HG03354 (cell line): ENCODE measurements around the gene JMJD8.

ENCODE experiments used
- ATAC-seq: cut with Tn5 transposase; IDR thresholded peaks from one replicate; pipeline ENCODE4 v1.9.1; 2021; ENCODE audit warnings: mild to moderate bottlenecking; ENCODE audit not compliant: unreplicated experiment, poor library complexity, severe bottlenecking

The JMJD8 gene

DNA sequence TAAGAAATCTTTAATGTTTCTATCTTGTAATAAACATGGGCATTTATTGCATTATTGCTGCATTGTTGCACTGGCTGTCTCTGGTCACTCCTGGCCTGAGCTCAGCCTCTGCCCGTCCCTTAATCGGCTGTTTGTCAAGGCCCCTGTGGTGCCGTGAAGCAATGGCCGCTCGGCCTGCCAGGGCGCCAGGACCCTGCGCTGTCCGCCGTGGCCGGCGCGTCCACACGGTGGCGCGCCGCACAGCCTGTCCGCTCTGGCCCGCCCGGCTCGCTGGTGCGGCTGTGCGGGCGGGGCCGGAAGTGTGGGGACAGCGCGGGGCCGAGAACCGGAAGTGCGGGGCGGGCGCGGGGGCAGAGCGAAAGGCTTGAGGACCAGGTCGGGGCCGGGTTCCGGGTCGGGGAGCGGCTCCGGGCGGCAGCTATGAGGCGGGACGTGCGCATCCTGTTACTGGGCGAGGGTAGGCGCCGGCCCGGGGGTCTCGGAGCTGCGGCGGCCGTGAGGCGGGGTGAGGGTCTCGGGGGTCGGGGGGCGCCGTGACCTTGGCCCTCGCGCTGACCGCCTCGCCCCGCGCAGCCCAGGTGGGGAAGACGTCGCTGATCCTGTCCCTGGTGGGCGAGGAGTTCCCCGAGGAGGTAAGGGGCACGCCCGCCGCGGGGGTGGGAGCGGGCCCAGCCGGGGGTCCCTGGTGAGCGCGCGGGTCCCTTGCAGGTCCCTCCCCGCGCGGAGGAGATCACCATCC lies 16.2 kb downstream of the JMJD8 start, which contains the start of gene RHOT2:
RHOT2 (plus strand) TSS at position 353 of the 739 bp plus-strand sequence; CDS start at position 421, 68 bp downstream.
- peak; percentile 88 for ATAC-seq

DNA sequence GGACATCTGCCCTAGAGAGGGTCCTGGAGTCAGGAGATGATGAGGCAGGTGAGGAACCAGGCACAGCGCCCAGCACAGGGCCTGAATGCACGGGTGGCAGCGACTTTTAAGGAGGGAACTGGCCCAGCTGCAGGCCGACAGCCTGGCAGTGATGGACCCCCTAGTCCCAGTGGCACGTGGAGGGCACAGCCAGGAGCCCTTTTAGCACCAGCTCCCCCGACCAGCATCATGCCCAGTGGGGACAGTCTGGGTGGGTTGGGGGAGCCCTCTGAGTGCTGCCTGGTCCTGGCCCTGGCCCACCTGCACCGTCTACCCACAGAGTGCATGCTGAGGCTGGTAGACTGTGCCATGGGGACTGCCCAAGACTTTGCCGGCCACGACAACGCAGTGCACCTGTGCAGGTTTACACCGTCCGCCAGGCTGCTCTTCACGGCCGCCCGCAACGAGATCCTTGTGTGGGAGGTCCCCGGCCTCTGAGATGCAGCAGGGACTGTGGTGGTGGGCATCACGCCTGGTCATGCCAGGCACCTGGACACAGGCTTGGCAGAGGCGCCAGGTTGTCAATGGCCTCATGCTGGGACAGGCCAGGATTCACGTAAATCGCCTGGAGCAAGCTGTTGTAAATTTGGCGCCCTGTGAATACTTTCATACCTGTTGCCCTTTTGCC lies 16.9 kb downstream of the JMJD8 start:
- ATAC-seq = no peak

DNA sequence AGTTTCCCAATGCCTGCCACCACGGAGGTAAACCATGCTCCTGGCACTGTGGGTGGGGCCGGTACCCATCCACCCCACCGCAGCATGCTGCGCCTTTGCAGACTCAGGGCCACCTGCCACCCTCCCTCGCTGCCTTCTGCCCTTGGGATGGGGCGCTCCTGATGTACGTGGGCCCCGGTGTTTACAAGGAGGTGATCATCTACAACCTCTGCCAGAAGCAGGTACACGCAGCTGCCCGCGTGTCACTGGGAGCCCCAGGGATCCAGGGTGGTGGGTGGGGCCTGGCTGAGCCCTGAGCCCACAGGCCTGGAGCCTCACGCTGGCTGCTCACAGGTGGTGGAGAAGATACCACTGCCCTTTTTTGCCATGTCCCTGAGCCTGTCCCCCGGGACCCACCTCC lies 17.6 kb downstream of the JMJD8 start:
- ATAC-seq = no peak

DNA sequence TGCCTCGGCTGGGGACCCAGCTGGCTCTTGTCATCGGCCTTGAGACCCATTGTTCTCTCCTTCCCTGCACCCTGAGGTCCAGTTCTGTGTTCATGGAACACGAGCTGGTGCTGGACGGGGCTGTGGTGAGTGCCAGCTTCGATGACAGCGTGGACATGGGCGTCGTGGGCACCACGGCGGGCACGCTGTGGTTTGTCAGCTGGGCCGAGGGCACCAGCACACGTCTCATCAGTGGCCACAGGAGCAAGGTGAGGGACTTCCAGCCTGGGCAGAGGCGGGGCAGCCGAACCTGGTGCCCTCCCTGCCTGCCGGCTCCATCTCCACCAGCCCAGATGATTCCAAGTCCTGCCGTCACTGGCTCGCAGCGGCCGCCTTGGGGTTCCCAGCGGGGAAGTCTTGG lies 21.5 kb downstream of the JMJD8 start:
- no peak for ATAC-seq

DNA sequence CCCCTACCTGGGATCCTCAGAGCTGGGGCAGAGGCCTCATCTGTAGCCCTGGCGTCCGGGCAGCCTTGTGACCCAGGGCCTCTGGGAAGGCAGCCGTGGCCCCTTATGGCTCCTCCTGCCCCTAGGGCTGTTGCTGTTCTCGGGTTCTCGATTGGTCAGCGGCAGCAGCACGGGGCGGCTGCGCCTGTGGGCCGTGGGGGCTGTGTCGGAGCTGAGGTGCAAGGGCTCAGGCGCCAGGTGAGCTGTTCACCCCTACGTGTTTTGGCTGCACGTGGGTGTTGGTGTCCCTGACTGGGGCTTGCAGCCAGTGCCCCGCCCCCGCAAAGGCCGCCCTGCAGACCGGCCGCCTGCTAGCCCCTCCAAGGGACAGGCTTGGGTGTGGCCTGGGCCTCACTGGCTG lies 22.0 kb downstream of the JMJD8 start:
- no peak for ATAC-seq

DNA sequence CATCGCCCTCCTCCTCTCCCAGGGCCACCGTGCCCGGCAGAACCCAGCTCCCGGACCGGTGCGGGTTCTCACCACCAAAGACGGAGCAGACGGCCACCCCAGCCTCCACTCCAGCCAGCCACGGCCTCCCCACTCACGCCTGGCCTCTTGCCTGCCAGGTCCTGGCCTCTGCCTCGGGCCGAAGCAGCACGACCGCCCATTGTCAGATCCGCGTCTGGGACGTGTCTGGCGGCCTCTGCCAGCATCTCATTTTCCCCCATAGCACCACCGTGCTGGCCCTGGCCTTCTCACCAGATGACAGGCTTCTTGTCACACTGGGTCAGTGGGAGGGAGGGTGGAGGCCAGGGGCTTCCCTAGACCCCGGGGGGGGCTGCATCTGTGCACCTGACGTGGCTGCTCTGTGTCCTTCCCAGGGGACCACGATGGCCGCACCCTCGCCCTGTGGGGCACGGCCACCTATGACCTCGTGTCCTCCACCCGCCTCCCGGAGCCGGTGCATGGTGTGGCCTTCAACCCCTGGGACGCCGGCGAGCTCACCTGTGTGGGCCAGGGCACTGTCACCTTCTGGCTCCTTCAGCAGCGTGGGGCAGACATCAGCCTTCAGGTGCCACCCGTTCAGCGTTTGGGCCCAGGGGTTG lies 22.8 kb downstream of the JMJD8 start:
- ATAC-seq = peak; percentile 4

DNA sequence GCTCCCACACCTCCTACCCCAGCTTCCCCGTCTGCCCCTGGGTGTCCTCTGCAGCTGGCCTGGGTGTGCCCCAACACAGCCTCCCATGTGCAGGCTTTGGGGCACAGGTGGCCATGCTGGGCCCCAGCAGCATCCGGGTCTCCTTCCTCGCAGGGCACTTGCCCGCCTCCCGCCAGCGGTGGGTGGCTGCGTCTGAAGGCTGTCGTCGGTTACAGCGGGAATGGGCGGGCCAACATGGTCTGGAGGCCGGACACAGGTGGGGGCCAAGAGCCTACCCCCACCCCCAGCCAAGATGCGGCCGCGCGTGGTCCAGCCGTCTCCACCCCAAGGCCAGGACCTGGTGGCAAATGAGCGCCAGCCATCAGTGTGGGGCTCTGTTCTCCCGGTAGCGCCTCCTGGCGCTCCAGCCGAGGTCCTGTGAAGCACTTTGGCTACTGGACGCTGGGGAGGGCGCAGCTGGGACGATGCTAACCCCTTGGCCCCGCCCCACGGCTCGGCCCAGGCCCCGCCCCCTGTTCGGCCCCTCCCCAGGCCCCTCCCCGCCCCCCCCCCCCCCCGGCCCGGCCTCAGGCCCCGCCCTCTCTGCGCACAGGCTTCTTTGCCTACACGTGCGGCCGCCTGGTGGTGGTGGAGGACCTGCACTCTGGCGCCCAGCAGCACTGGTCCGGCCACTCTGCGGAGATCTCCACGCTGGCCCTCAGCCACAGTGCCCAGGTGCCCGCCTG lies 23.5 kb downstream of the JMJD8 start:
- peak; percentile 53 for ATAC-seq

DNA sequence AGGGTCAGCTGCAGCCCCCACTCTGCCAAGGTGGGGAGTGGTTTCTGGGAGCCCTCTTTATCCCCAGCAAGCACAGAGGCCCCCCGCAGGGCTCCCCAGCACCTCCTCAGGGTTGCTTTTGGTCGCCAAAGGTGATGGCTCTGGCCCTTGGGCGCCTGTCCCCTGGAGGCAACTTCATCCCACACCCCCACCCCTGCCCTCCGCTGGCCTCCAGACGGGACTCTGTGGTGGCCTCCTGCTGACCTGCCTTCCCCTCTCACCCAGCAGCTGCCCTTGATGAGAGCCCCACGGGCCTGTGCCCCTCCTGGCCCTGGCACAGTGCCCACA lies 24.0 kb downstream of the JMJD8 start:
- ATAC-seq = peak; percentile 2

DNA sequence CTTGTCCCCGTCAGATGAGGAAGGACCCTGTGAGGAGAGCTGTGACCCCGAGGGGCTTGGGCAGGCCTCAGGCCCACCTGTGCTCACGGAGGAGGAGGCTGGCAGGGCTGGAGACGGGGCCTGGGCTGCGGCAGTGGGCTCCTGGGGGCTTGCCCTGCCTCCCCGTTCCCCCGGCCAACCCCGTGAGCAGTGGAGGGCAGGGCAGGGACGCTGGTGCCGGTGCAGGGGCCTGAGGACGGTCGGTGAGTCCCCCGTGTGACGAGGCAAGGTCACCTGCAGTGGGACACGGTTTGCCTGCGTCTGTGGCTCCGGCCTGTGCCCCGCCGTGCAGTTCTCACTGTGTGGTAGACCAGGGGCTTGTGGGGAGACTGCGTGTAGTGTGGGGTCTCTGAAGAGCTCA lies 24.5 kb downstream of the JMJD8 start:
- ATAC-seq = no peak

DNA sequence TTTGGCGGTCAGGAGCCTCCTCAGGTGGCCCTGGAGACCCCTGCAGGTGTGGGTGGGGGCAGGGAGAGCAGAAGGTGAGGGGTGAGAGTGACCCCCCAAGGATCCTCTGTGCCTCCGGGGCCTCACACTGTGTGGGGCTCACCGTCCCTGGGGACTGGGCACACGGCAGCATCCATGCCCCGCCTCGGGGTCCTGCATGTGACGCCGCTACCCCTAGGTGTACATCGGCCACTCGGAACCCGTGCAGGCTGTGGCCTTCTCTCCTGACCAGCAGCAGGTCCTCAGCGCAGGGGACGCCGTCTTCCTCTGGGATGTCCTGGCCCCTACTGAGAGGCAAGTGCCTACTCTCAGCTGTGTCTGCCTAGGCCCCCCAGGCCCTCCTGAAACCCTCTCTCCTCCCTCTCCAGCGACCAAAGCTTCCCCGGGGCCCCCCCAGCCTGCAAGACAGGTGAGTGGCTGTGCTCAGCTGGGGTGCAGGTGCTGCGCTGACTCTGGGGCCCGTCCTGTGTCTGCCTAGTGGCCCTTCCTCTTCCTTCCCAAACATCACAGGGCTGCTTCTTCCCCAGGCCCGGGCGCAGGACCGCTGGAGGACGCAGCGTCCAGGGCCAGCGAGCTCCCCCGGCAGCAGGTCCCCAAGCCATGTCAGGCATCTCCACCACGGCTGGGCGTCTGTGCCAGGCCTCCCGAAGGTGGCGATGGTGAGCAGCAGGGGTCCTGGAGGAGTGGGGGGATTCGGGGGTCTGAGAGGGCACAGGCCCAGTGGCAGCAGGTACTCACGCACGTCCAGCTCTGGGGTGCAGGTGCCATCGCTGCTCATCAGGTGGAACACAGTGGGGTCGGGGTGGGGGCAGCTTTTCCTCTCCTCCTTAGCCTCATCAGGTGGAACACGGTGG lies 25.2 kb downstream of the JMJD8 start:
- no peak for ATAC-seq

DNA sequence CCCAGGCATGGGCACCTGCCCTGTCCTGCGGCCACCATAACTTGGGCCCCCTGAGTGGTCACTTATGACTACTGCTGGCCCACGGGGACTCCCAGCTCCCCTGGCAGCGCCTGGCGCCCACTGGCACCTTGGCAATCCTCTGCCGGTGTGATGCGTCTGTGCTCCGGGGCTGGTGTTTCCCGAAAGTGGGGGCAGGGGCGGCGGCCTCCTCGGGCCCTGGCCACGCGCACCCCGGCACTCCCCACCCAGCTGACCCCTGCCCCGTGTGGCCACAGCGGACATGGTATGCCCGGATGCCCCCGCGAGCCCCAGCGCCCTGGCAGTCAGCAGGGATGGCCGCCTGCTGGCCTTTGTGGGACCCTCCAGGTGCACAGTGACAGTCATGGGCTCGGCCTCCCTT lies 26.6 kb downstream of the JMJD8 start:
- ATAC-seq = no peak

DNA sequence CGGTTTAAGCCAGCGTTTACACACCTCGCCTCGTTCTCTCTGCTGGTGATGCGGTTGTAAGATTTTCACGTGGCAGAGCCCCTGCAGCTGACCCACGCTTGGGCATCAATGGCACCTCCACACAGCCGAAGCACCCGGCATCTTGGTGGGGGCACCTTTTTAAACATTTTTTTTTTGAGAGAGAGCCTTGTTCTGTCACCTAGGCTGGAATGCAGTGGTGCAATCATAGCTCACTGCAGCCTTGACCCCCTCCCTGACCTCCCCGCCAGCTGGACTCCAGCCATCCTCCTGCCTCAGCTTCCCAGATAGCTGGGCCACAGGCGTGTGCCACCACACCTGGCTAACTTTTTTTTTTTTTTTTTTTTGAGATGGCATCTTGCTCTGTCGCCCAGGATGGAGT lies 30.1 kb downstream of the JMJD8 start:
- ATAC-seq = no peak

DNA sequence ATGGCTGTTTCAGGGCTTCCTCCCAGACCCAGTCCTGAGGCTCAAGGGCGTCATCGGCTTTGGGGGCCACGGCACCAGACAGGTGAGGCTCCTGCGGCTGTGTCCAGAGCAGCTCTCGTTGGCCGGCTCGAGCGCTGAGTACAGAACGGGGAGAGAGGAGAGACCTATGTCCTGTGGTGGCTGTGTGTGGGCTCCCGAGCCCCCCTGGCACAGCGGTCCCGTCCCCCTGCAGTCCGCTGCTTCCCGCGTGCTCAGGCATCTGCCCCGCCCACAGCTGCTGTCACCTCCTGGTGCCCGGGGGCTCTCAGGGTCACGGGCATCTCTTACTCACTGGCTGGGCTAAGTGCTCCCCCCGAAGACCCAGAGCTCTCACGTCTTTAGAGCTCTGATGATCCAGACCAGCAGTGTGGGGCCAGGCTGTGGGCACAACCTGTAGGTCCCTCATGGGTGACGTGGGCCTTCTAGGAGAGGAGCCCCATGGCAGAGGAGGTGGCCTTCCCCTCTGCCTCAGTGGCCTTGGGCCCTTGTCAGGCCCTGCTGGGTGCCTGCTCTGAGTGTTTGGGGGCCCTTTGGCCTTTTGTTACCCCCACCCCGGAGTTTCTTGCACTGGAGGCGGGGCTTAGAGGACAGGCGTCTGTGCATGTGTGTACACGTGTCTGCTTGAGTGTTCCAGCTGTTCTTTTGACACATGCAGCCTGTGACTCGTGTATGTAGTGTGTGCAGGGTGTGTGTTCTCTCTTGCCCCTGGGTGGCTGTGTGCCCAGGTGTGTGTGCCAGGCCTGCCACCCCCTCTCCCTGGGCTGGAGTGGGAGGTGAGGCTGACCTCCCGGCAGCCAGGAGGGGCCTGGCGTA lies 31.5 kb downstream of the JMJD8 start:
- no peak for ATAC-seq

DNA sequence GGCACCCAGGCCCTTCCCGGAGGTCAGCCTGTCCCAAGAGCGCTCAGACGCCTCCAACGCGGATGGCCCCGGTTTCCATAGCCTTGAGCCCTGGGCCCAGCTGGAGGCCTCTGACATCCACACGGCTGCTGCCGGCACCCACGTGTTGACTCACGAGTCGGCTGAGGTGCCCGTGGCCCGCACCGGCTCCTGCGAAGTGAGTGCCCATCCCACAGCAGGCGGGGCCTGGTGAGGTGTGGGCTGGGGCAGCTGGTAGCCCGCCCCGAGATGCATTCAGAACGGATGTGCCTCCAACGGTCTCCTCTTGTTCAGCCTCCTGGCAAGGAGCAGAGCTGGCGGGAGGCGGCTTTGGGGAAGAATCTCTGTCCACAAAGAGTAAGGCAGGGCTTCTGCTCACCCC lies 32.3 kb downstream of the JMJD8 start:
- no peak for ATAC-seq

DNA sequence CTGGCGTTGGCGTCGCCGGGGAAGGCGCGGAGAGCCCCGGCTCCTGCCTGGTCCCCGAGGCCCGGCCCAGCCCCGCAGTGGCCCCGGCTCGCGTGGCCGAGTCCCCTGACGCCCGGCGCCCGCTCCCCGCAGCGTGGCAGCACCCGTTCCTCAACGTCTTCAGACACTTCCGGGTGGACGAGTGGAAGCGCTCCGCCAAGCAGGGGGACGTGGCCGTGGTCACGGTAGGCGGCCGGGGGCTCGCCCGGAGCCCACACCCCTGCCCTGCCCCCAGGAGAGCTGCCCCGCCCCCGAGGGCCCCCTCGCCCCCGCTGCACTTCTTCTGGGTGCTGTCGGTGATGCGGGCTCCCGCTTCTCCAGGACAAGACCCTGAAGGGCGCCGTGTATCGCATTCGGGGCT lies 34.5 kb downstream of the JMJD8 start:
- ATAC-seq = peak; percentile 13

DNA sequence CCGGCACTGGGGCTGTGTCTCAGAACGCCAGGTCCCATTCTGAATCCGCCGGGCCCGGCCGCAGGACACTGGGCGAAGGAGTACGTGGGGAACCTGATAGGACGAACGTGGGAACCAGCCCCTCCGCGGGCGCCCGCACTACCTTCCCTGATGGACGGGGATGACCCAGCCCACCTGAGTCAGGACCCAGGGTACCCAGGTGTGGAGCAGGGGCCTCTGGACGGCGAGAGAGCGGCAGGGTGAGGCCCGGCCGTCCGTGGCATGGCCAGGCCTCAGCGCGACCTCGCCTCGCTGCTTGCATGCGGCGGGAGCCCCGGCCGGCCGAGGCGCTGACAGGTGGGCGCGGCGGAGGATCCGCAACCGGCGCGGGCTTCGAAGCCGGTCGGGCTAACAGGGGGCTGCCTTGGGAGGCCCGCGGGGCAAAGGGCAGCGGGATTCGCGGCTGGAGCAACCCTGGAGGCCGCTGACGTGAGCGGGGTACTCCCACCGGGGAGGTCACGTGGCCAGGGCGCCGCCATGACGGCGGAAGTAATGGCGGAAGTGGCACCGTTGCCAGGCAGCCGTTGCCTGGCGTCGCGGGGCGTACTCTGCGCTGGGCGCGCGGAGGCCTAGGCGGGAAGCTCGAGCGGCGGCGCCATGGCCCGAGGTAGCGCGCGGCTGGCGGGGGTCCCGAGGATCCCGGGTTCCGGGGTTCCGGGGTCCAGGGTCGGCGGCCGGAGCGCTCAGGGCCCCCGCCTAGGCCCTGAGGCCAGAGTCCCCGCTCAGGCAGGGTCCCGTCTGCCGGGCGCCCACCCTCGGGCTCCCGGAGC lies 35.1 kb downstream of the JMJD8 start, which contains the start of gene WDR90:
WDR90 (plus strand) TSS at position 585 of the 809 bp plus-strand sequence; CDS start at position 637, 52 bp downstream.
- ATAC-seq = peak; percentile 79

DNA sequence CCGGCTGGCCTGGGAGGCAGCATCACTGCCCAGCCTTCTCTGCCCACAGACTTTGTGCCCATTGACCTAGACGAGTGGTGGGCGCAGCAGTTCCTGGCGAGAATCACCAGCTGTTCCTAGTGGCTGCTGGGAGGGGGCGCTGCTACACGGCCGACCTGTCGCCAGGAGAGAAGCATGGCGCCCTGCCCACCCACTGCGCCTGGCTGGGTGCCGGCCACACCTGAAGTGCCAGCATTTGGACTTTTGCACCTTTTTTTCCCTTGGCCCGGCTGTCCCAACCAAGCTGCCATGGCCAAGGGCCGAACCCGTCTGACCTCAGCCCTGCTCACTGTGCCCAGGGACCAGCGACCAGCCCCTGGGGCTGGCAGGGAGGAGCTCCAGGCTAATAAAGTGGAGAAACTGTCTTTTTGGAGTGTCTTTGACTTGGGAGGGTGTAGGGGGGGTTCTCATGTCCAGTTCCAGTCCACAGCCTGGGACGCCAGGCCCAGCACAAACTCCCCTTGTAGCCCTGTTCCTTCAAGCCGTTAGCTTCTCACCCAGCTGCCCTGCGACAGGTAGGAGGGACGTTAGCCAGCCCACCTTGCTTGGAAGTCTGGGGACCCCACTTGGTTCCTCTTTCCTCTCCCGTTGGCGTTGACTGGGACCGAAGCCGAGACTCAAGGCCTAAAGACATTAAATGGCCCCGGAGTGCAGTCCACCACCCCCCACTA lies 35.9 kb downstream of the JMJD8 start:
- ATAC-seq = no peak
